HepG2 (cell line): ENCODE results near the gene MIX23. TPM values are rescaled to one million over a fixed set of nuclear protein-coding genes. Genes with fewer than 3 reads are reported as not detected.

Experiments
- AGO1 ChIP-seq: fragments of 200-400 bp; formaldehyde crosslinking; IDR thresholded peaks from 2 replicates; pipeline ENCODE4 v1.6.1; 2017; ENCODE audit warnings: mild to moderate bottlenecking, low read depth, low read length, moderate library complexity; ENCODE audit not compliant: poor library complexity, severe bottlenecking
- BCL6 ChIP-seq: IDR thresholded peaks from 2 replicates; pipeline ENCODE4 v1.6.1; 2016; ENCODE audit warnings: missing genetic modification reagents, missing compliant biosample characterization
- FOXP1 ChIP-seq, 2 experiments: fragments of 450-650 bp in 1 of 2; IDR thresholded peaks; 2 replicates each; pipeline ENCODE4 v1.6.1; 2017 to 2018; ENCODE audit warnings: antibody characterized with exemption in 1 of 2
- GATAD2A ChIP-seq: IDR thresholded peaks from 2 replicates; pipeline ENCODE4 v1.6.1; 2016
- HNRNPLL ChIP-seq: fragments of 200-400 bp; formaldehyde crosslinking; IDR thresholded peaks from 2 replicates; pipeline ENCODE4 v1.6.1; 2017; ENCODE audit warnings: mild to moderate bottlenecking, low read depth, low read length; ENCODE audit not compliant: poor library complexity, severe bottlenecking
- KDM2A ChIP-seq: sonication (generic); formaldehyde crosslinking; IDR thresholded peaks from 2 replicates; pipeline ENCODE4 v1.4.0; 2020; ENCODE audit warnings: low read depth, missing genetic modification reagents, borderline replicate concordance
- MIER3 ChIP-seq: IDR thresholded peaks from 2 replicates; pipeline ENCODE4 v1.6.1; 2016; ENCODE audit warnings: missing compliant biosample characterization, borderline replicate concordance
- PITX1 ChIP-seq: sonication (generic); formaldehyde crosslinking; IDR thresholded peaks from 2 replicates; pipeline ENCODE4 v1.5.1; 2020; ENCODE audit warnings: mild to moderate bottlenecking, missing genetic modification reagents
- SRSF1 ChIP-seq: fragments of 200-400 bp; formaldehyde crosslinking; optimal IDR thresholded peaks from 2 replicates; pipeline ENCODE3; 2017; ENCODE audit warnings: mild to moderate bottlenecking, low read depth, low read length, moderate library complexity
- TAF15 ChIP-seq: fragments of 200-400 bp; formaldehyde crosslinking; IDR thresholded peaks from one replicate; pipeline ENCODE4 v1.6.1; 2018; ENCODE audit warnings: mild to moderate bottlenecking, low read depth, low read length; ENCODE audit not compliant: poor library complexity, severe bottlenecking
- TBP ChIP-seq: sonication (generic); formaldehyde crosslinking; IDR thresholded peaks from 2 replicates; pipeline ENCODE4 v1.5.0; 2020; ENCODE audit warnings: missing genetic modification reagents
- TMF1 ChIP-seq: sonication (generic); formaldehyde crosslinking; IDR thresholded peaks from 2 replicates; pipeline ENCODE4 v1.8.1; 2022; ENCODE audit warnings: low read depth, missing genetic modification reagents
- TOPORS ChIP-seq: sonication (generic); formaldehyde crosslinking; IDR thresholded peaks from 2 replicates; pipeline ENCODE4 v1.8.0; 2023; ENCODE audit warnings: mild to moderate bottlenecking, missing genetic modification reagents
- ZFP62 ChIP-seq: sonication (generic); formaldehyde crosslinking; IDR thresholded peaks from 2 replicates; pipeline ENCODE4 v1.4.0; 2020; ENCODE audit warnings: missing genetic modification reagents
- ZNF329 ChIP-seq: sonication (generic); formaldehyde crosslinking; IDR thresholded peaks from 2 replicates; pipeline ENCODE4 v1.9.0; 2021; ENCODE audit warnings: low read depth, mild to moderate bottlenecking, missing genetic modification reagents
- ZNF564 ChIP-seq: sonication (generic); formaldehyde crosslinking; IDR thresholded peaks from 2 replicates; pipeline ENCODE4 v1.8.1; 2023; ENCODE audit warnings: mild to moderate bottlenecking, missing genetic modification reagents
- ZNF644 ChIP-seq: IDR thresholded peaks from 2 replicates; pipeline ENCODE4 v1.6.1; 2016; ENCODE audit warnings: low read depth
- ZNF720 ChIP-seq: sonication (generic); formaldehyde crosslinking; IDR thresholded peaks from 2 replicates; pipeline ENCODE4 v1.4.0; 2020; ENCODE audit warnings: missing genetic modification reagents
- ZNF790 ChIP-seq: sonication (generic); formaldehyde crosslinking; IDR thresholded peaks from 2 replicates; pipeline ENCODE4 v1.8.0; 2022; ENCODE audit warnings: missing genetic modification reagents, mild to moderate bottlenecking, borderline replicate concordance
- polyA plus RNA-seq, 8 experiments: library from polyadenylated mRNA; depleted of rRNA in 3 of 8; stranded (reverse) in 7 of 8; unstranded in 1 of 8; fragments of >200 nt; fragmentation: Illumina TruSeq in 4 of 8; extraction: Trizol in 4 of 8; gene quantifications; 2 replicates each; pipeline versions ENCODE4 v1.2.1 to v1.2.3, GENCODE V29; 2011 to 2016; ENCODE audit warnings: low read depth in 4 of 8, missing spikeins in 1 of 8, mixed read lengths in 1 of 8; ENCODE audit not compliant: insufficient read depth in 1 of 8
- total RNA-seq, 5 experiments: library from RNA; depleted of rRNA; stranded (reverse); fragments of >200 nt; fragmentation: Illumina TruSeq; extraction: Trizol; gene quantifications; 2 replicates each; pipeline ENCODE4 v1.2.3, GENCODE V29; 2016; ENCODE audit warnings: low read depth in 1 of 5
- TF ChIP-seq, protein P1 (sequence below): sonication (generic); formaldehyde crosslinking; IDR thresholded peaks from 2 replicates; pipeline ENCODE4 v1.8.1; 2023; ENCODE audit warnings: mild to moderate bottlenecking, moderate library complexity, missing genetic modification reagents
- TF ChIP-seq, protein P2 (sequence below): sonication (generic); formaldehyde crosslinking; IDR thresholded peaks from 2 replicates; pipeline ENCODE4 v1.9.0; 2021; ENCODE audit warnings: missing genetic modification reagents, borderline replicate concordance
- TF ChIP-seq, protein P3 (sequence below): sonication (generic); formaldehyde crosslinking; IDR thresholded peaks from 2 replicates; pipeline ENCODE4 v1.9.0; 2021; ENCODE audit warnings: mild to moderate bottlenecking, missing genetic modification reagents

MIX23 gene
- total and polyA plus RNA-seq, 2 of the 13 experiments (the other 11 are each of a cell fraction or from before 2014, with no cell fraction given): 20.0 to 152 TPM

DNA sequence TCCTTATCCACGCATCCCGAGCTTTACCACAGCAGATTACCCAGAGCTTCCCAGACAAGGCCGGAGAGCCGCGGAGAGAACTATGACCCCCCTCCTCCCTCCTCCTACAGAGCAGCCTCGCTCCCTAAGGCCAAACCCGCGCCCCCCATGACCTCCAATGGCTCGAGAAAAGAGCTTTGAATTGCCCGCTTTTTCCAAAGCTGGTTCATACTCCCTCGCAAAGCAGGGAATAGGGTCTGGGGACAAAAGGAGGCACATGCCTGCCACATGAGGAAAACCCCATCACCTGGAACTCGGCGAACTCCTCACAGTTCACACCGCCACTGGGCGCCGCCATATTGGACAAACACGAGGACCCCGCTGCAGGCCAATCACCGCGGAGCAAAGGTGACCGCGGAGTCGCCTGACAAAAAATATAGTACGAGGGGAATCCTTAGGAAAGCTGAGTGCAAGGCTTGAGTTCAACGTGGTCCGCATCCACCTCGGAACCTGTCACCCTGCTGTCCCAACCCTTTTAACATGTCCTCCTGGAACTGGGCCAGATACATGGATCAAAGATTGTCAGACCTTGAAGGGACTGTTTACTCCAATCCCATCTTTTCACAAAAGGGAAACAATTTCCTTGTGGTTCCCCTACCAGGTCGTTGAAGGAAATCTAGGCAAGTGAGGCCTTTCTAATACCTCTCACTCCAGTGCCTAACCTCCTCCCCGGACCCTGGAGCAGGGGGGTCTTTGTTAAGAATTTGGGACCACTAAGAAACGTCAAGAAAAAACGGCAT, at the start of gene MIX23 (continued):
- TF ChIP-seq, protein P1, sequence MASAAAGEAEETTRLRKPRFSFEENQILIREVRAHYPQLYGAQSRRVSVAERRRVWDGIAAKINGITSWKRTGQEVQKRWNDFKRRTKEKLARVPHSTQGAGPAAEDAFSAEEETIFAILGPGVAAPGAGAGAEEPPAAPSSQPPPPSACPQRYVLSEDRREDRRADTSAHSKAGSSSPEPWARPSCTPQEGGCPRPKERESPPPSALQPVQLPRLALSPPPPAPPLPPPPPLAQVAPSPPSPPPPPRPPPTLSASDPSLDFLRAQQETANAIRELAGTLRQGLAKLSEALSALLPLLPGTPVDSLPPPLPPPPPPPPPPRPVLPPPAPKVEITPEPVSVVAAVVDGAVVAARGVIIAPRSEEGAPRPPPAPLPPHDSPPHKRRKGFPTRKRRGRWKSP (CRISPR knock-in tag): peak; percentile 72
- TF ChIP-seq ZNF329 (CRISPR knock-in tag): no peak
- no peak for TF ChIP-seq AGO1
- no peak for TF ChIP-seq ZNF720 (CRISPR knock-in tag)
- TF ChIP-seq TMF1 (CRISPR knock-in tag): peak; percentile 64; the same call in 1 of the 2 replicates
- TF ChIP-seq MIER3 (CRISPR knock-in tag): no peak
- TF ChIP-seq TBP (CRISPR knock-in tag): no peak
- TF ChIP-seq TAF15: no peak
- TF ChIP-seq SRSF1: no peak
- TF ChIP-seq PITX1 (CRISPR knock-in tag): peak; percentile 44; the same call in 1 of the 2 replicates
- peak; percentile 15; the same call in 1 of the 2 replicates for TF ChIP-seq BCL6 (CRISPR knock-in tag)
- no peak for TF ChIP-seq ZNF644 (CRISPR knock-in tag)
- TF ChIP-seq ZNF790 (CRISPR knock-in tag): no peak
- TF ChIP-seq, protein P2, sequence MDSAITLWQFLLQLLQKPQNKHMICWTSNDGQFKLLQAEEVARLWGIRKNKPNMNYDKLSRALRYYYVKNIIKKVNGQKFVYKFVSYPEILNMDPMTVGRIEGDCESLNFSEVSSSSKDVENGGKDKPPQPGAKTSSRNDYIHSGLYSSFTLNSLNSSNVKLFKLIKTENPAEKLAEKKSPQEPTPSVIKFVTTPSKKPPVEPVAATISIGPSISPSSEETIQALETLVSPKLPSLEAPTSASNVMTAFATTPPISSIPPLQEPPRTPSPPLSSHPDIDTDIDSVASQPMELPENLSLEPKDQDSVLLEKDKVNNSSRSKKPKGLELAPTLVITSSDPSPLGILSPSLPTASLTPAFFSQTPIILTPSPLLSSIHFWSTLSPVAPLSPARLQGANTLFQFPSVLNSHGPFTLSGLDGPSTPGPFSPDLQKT (CRISPR knock-in tag): no peak
- no peak for TF ChIP-seq ZFP62 (CRISPR knock-in tag)
- no peak for TF ChIP-seq FOXP1 (IDR thresholded peaks at IDR 0.05)
- 0 out of 2 replicates have a peak, but pooled peaks have one; percentile 35 for TF ChIP-seq FOXP1 (CRISPR knock-in tag; IDR thresholded peaks at IDR 0.05)
- TF ChIP-seq TOPORS (CRISPR knock-in tag): peak; percentile 86; the same call in 1 of the 2 replicates
- peak; percentile 31; the same call in 1 of the 2 replicates for TF ChIP-seq GATAD2A (CRISPR knock-in tag)
- TF ChIP-seq HNRNPLL: peak; percentile 34
- TF ChIP-seq ZNF564 (CRISPR knock-in tag): peak; percentile 67; the same call in 1 of the 2 replicates
- TF ChIP-seq KDM2A (CRISPR knock-in tag): peak; percentile 85; the same call in 1 of the 2 replicates
- TF ChIP-seq, protein P3, sequence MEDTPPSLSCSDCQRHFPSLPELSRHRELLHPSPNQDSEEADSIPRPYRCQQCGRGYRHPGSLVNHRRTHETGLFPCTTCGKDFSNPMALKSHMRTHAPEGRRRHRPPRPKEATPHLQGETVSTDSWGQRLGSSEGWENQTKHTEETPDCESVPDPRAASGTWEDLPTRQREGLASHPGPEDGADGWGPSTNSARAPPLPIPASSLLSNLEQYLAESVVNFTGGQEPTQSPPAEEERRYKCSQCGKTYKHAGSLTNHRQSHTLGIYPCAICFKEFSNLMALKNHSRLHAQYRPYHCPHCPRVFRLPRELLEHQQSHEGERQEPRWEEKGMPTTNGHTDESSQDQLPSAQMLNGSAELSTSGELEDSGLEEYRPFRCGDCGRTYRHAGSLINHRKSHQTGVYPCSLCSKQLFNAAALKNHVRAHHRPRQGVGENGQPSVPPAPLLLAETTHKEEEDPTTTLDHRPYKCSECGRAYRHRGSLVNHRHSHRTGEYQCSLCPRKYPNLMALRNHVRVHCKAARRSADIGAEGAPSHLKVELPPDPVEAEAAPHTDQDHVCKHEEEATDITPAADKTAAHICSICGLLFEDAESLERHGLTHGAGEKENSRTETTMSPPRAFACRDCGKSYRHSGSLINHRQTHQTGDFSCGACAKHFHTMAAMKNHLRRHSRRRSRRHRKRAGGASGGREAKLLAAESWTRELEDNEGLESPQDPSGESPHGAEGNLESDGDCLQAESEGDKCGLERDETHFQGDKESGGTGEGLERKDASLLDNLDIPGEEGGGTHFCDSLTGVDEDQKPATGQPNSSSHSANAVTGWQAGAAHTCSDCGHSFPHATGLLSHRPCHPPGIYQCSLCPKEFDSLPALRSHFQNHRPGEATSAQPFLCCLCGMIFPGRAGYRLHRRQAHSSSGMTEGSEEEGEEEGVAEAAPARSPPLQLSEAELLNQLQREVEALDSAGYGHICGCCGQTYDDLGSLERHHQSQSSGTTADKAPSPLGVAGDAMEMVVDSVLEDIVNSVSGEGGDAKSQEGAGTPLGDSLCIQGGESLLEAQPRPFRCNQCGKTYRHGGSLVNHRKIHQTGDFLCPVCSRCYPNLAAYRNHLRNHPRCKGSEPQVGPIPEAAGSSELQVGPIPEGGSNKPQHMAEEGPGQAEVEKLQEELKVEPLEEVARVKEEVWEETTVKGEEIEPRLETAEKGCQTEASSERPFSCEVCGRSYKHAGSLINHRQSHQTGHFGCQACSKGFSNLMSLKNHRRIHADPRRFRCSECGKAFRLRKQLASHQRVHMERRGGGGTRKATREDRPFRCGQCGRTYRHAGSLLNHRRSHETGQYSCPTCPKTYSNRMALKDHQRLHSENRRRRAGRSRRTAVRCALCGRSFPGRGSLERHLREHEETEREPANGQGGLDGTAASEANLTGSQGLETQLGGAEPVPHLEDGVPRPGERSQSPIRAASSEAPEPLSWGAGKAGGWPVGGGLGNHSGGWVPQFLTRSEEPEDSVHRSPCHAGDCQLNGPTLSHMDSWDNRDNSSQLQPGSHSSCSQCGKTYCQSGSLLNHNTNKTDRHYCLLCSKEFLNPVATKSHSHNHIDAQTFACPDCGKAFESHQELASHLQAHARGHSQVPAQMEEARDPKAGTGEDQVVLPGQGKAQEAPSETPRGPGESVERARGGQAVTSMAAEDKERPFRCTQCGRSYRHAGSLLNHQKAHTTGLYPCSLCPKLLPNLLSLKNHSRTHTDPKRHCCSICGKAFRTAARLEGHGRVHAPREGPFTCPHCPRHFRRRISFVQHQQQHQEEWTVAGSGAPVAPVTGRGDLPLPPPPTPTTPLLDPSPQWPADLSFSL (CRISPR knock-in tag): no peak
